A549 (cell line): ENCODE data around the gene CTNNA3. TPM values are rescaled to one million over a fixed set of nuclear protein-coding genes. Genes with fewer than 3 reads are reported as not detected.

Experiments
- ATAC-seq, 2 experiments: fragments of 200-7000 bp in 1 of 2; fragments of >200 bp in 1 of 2; cut with Nextera tagmentation in 1 of 2; cut with Tn5 transposase in 1 of 2; 3 replicates each; pipeline versions ENCODE4 v1.8.0 to v1.9.1; 2018 to 2020; ENCODE audit warnings: mild to moderate bottlenecking in 1 of 2, moderate library complexity in 1 of 2
- CTCF ChIA-PET: fragments of 300-600 bp; sonication (Branson Sonifier 250); formaldehyde crosslinking; extraction: SDS; loops from one replicate; lab custom pipeline; 2021; ENCODE audit warnings: antibody characterized with exemption, inconsistent platforms; lab: Yijun Ruan, JAX
- POLR2A ChIA-PET: fragments of 350-600 bp; formaldehyde crosslinking; extraction: SDS; loops from one replicate; lab custom pipeline; 2021; ENCODE audit warnings: antibody characterized with exemption, inconsistent platforms; lab: Yijun Ruan, JAX
- DNase-seq, 2 experiments: peaks; one replicate each; pipeline versions ENCODE4 v3.0.0 to v3.0.0-alpha.2; 2011 to 2016; ENCODE audit warnings: low read depth in 1 of 2, low spot score in 1 of 2
- FAIRE-seq: peaks from 2 replicates; lab custom pipeline; 2011; peaks lifted over from hg19 to GRCh38; lab: Jason Lieb, UNC
- H3K27ac ChIP-seq, 2 experiments: fragments of >200 bp; sonication (Bioruptor Twin); formaldehyde crosslinking; 3 replicates each; pipeline ENCODE4 v1.5.1; 2016 to 2017
- H3K4me1 ChIP-seq: fragments of >200 bp; sonication (Bioruptor Twin); formaldehyde crosslinking; 3 replicates; pipeline ENCODE4 v1.6.1; 2016
- H3K4me2 ChIP-seq: fragments of >200 bp; sonication (Bioruptor Twin); formaldehyde crosslinking; 3 replicates; pipeline ENCODE4 v1.6.1; 2016
- H3K4me3 ChIP-seq: fragments of >200 bp; sonication (Bioruptor Twin); formaldehyde crosslinking; 3 replicates; pipeline ENCODE4 v1.5.1; 2016
- H3K9me3 ChIP-seq: fragments of >200 bp; sonication (Bioruptor Twin); formaldehyde crosslinking; 3 replicates; pipeline ENCODE4 v1.6.1; 2016
- BHLHE40 ChIP-seq: IDR thresholded peaks from 2 replicates; pipeline ENCODE4 v1.6.1; 2012; ENCODE audit warnings: low read depth, low read length, inconsistent platforms
- CBX2 ChIP-seq: fragments of 200-600 bp; sonication (generic); IDR thresholded peaks from 2 replicates; pipeline ENCODE4 v1.6.1; 2016; ENCODE audit warnings: low read depth, mild to moderate bottlenecking, borderline replicate concordance
- CHD4 ChIP-seq: fragments of 200-600 bp; sonication (generic); IDR thresholded peaks from 2 replicates; pipeline ENCODE4 v1.6.1; 2016; ENCODE audit warnings: antibody characterized with exemption, mild to moderate bottlenecking, borderline replicate concordance
- EP300 ChIP-seq, 2 experiments: fragments of >200 bp; sonication (Bioruptor Twin); formaldehyde crosslinking; IDR thresholded peaks; 2 replicates in 1 of 2; 3 replicates in 1 of 2; pipeline ENCODE4 v1.6.1; 2016 to 2017
- ESRRA ChIP-seq: fragments of 150-350 bp; IDR thresholded peaks from 2 replicates; pipeline ENCODE4 v1.6.1; 2014; ENCODE audit warnings: mild to moderate bottlenecking, low read length, borderline replicate concordance
- FOSL2 ChIP-seq, 2 experiments: fragments of 450-650 bp in 1 of 2; fragments of >200 bp in 1 of 2; sonication (Bioruptor Twin) in 1 of 2; formaldehyde crosslinking; IDR thresholded peaks; 2 replicates each; pipeline versions ENCODE4 v1.5.0 to v1.6.1; 2016 to 2020; ENCODE audit warnings: mild to moderate bottlenecking in 1 of 2, moderate library complexity in 1 of 2
- FOXS1 ChIP-seq: fragments of 250-450 bp; sonication (Bioruptor Pico); IDR thresholded peaks from 2 replicates; pipeline ENCODE4 v1.5.0; 2020; ENCODE audit warnings: mild to moderate bottlenecking, moderate library complexity
- GATA3 ChIP-seq: IDR thresholded peaks from 2 replicates; pipeline ENCODE4 v1.6.1; 2012; ENCODE audit warnings: borderline replicate concordance
- HEYL ChIP-seq: fragments of 250-450 bp; sonication (Bioruptor Pico); IDR thresholded peaks from 2 replicates; pipeline ENCODE4 v1.8.0; 2021; ENCODE audit warnings: mild to moderate bottlenecking, moderate library complexity
- KDM5A ChIP-seq: fragments of 200-600 bp; sonication (generic); IDR thresholded peaks from 2 replicates; pipeline ENCODE4 v1.6.1; 2016; ENCODE audit warnings: antibody characterized with exemption, mild to moderate bottlenecking
- MAX ChIP-seq: IDR thresholded peaks from 2 replicates; pipeline ENCODE4 v1.6.1; 2012
- MAZ ChIP-seq: fragments of 150-350 bp; IDR thresholded peaks from 2 replicates; pipeline ENCODE4 v1.6.1; 2014; ENCODE audit warnings: antibody characterized with exemption, low read depth, low read length, borderline replicate concordance
- MYC ChIP-seq: IDR thresholded peaks from 2 replicates; pipeline ENCODE4 v1.6.1; 2012; ENCODE audit warnings: mild to moderate bottlenecking, inconsistent platforms, low read length, improper control_type of control experiment, borderline replicate concordance
- NFE2L2 ChIP-seq: fragments of 150-350 bp; conservative IDR thresholded peaks from 2 replicates; pipeline ENCODE4 v1.6.1; 2014; ENCODE audit warnings: low read length
- NPAS2 ChIP-seq: fragments of 250-450 bp; sonication (Bioruptor Pico); IDR thresholded peaks from 2 replicates; pipeline ENCODE4 v1.8.0; 2022; ENCODE audit warnings: mild to moderate bottlenecking, moderate library complexity, borderline replicate concordance
- NR3C1 ChIP-seq: fragments of >200 bp; sonication (Bioruptor Twin); formaldehyde crosslinking; IDR thresholded peaks from 3 replicates; pipeline ENCODE4 v1.6.1; 2017
- PHF8 ChIP-seq: fragments of 200-600 bp; sonication (generic); IDR thresholded peaks from 2 replicates; pipeline ENCODE4 v1.6.1; 2016; ENCODE audit warnings: low read depth, mild to moderate bottlenecking, antibody characterized with exemption, moderate library complexity, borderline replicate concordance
- RARB ChIP-seq: fragments of 250-450 bp; sonication (Bioruptor Pico); IDR thresholded peaks from 2 replicates; pipeline ENCODE4 v1.8.0; 2021; ENCODE audit warnings: mild to moderate bottlenecking, moderate library complexity
- RCOR1 ChIP-seq: fragments of 150-350 bp; IDR thresholded peaks from 2 replicates; pipeline ENCODE4 v1.6.1; 2014; ENCODE audit warnings: antibody characterized with exemption, low read length, low read depth
- SREBF2 ChIP-seq: fragments of 450-650 bp; IDR thresholded peaks from 2 replicates; pipeline ENCODE4 v1.6.1; 2014; ENCODE audit warnings: mild to moderate bottlenecking, moderate library complexity
- TP53 ChIP-seq: fragments of 250-450 bp; sonication (Bioruptor Pico); IDR thresholded peaks from 2 replicates; pipeline ENCODE4 v1.5.0; 2021; ENCODE audit warnings: mild to moderate bottlenecking, moderate library complexity
- ZC3H11A ChIP-seq: fragments of 450-650 bp; IDR thresholded peaks from 2 replicates; pipeline ENCODE4 v1.6.1; 2014; ENCODE audit warnings: antibody characterized with exemption, mild to moderate bottlenecking
- WGBS: methylation state at CpG from one replicate; pipeline ENCODE4 v1.1.6; 2017; ENCODE audit errors: missing lambda C conversion rate; 5-methylcytosine and 5-hydroxymethylcytosine counted together
- polyA plus RNA-seq, 4 experiments: library from polyadenylated mRNA; depleted of rRNA in 3 of 4; stranded (reverse); fragments of >200 nt; fragmentation: RNase III in 1 of 4; extraction: RNeasy Plus Mini Kit Qiagen cat#74134 plus additional on column Dnase treatment in 1 of 4; gene quantifications; 2 replicates in 3 of 4; 3 replicates in 1 of 4; pipeline ENCODE4 v1.2.3, GENCODE V29; 2011 to 2017
- TF ChIP-seq, protein P1 (sequence below): fragments of >200 bp; sonication (Bioruptor Twin); formaldehyde crosslinking; IDR thresholded peaks from 3 replicates; pipeline ENCODE4 v1.6.1; 2016
- TF ChIP-seq, protein P2 (sequence below): fragments of 450-650 bp; IDR thresholded peaks from 2 replicates; pipeline ENCODE4 v1.6.1; 2014; ENCODE audit warnings: antibody characterized with exemption
- TF ChIP-seq, protein P3 (sequence below): fragments of >200 bp; sonication (Bioruptor Twin); formaldehyde crosslinking; IDR thresholded peaks from 2 replicates; pipeline ENCODE4 v1.6.1; 2016
- TF ChIP-seq, protein P4 (sequence below): IDR thresholded peaks from 2 replicates; pipeline ENCODE4 v1.6.1; 2012; ENCODE audit warnings: low read depth, borderline replicate concordance

CTNNA3 gene
- polyA plus RNA-seq, 2 of the 4 experiments (the other 2 are of a cell fraction) = not detected

GRCh38 chr10:66246177-66246576 is 1449.8 kb downstream of the CTNNA3 start:
- Histone ChIP-seq H3K4me1 (no peaks in the 10 kb centered on the region), H3K9me3 (no peaks in the 10 kb centered on the region; the same call in 2 of the 3 replicates), H3K4me3 (no peak overlapping the region), H3K4me2 (no peak overlapping the region), H3K27ac (no peak overlapping the region)
- ChIA-PET CTCF (no interaction called here), POLR2A (no interaction called here)
- TF ChIP-seq CBX2 (no peak), EP300 (IDR thresholded peaks at IDR 0.05) (no peak), NR3C1 (no peak), MYC (no peak), SREBF2 (no peak), PHF8 (no peak), CHD4 (no peak), MAZ (no peak), BHLHE40 (no peak), ZC3H11A (no peak), FOSL2 (IDR thresholded peaks at IDR 0.05) (no peak), FOSL2 (CRISPR knock-in tag; IDR thresholded peaks at IDR 0.05) (no peak)
- no CpG with 5 or more reads among the region's 1 CpG for WGBS
- DNase-seq = no peak
- no peak for FAIRE-seq
- no peak for ATAC-seq

DNA sequence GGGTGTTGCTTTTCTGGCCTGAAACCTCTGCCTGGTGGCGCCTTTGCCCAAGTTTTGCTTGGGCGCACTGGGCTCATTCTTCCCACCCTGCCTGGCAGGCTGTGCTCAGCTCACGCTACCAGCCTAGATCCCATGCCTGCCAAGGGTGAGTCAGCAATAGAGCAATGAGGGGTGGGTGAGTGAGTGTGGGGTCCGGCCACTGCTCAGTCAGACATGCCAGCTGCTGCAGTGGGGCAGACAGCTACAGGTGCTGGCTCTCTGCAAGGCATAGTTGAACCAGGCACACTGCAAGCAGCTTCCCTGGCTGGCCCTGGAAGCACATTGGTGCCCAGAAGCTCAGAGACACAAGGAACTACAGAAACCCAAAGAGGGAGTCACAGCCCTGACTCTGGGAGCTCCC is 1451.0 kb downstream of the CTNNA3 start:
- no peak for FAIRE-seq
- Histone ChIP-seq H3K4me1 (no peaks in the 10 kb centered on the region), H3K4me2 (no peak overlapping the region), H3K9me3 (no peaks in the 10 kb centered on the region; the same call in 2 of the 3 replicates), H3K4me3 (no peak overlapping the region), H3K27ac (no peak overlapping the region)
- 80% methylated on average over 3 of the region's 4 CpGs for WGBS
- TF ChIP-seq HEYL (CRISPR knock-in tag) (no peak), RARB (CRISPR knock-in tag) (no peak)
- no peak for DNase-seq
- no peak for ATAC-seq
- ChIA-PET POLR2A (no interaction called here), CTCF (no interaction called here)

- DNase-seq (no peak), FAIRE-seq (no peak), ATAC-seq (no peak)
- WGBS = 0% methylated on average over 1 of the region's 1 CpG
- H3K4me2 ChIP-seq = no peak overlapping the region
- TF ChIP-seq MAZ = no peak
- TF ChIP-seq MAX = no peak
- no peak for TF ChIP-seq GATA3
- TF ChIP-seq FOXS1 (CRISPR knock-in tag) = no peak
- no peak for TF ChIP-seq NPAS2 (CRISPR knock-in tag)
- no peak overlapping the region for H3K27ac ChIP-seq
- ChIA-PET CTCF (no interaction called here), POLR2A (no interaction called here)
- no peaks in the 10 kb centered on the region for H3K4me1 ChIP-seq
- H3K9me3 ChIP-seq = no peaks in the 10 kb centered on the region; the same call in 2 of the 3 replicates
- no peak overlapping the region for H3K4me3 ChIP-seq
Observed at GRCh38 chr10:66242885-66243284, 1453.1 kb downstream of the CTNNA3 start.

DNA sequence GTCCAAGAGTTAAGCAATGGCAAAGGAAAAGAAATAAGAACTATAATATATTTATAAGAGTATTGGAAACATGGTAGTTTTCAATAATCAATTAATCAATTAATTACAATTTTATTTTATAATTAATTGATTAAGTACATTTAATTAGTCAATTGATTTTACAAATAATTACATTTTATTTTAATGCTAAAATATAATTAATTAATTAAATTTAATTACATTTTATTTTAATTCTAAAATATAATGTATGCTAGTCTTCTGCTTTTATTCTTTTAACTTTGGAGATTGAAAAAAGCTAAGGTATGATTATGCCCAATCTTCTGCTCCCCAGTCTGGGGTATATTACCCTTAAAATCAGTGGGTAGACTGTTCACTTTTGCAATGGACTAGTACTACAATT is 1456.9 kb downstream of the CTNNA3 start:
- Histone ChIP-seq H3K4me3 (no peak overlapping the region), H3K27ac (no peak overlapping the region), H3K4me2 (no peak overlapping the region), H3K4me1 (no peaks in the 10 kb centered on the region), H3K9me3 (no peaks in the 10 kb centered on the region)
- ChIA-PET CTCF (no interaction called here), POLR2A (no interaction called here)
- no peak for TF ChIP-seq KDM5A
- TF ChIP-seq MYC = no peak
- no peak for TF ChIP-seq RARB (CRISPR knock-in tag)
- TF ChIP-seq, protein P1, sequence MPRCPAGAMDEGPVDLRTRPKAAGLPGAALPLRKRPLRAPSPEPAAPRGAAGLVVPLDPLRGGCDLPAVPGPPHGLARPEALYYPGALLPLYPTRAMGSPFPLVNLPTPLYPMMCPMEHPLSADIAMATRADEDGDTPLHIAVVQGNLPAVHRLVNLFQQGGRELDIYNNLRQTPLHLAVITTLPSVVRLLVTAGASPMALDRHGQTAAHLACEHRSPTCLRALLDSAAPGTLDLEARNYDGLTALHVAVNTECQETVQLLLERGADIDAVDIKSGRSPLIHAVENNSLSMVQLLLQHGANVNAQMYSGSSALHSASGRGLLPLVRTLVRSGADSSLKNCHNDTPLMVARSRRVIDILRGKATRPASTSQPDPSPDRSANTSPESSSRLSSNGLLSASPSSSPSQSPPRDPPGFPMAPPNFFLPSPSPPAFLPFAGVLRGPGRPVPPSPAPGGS = no peak
- TF ChIP-seq TP53 (CRISPR knock-in tag) = no peak
- TF ChIP-seq GATA3 = no peak
- TF ChIP-seq, protein P2, sequence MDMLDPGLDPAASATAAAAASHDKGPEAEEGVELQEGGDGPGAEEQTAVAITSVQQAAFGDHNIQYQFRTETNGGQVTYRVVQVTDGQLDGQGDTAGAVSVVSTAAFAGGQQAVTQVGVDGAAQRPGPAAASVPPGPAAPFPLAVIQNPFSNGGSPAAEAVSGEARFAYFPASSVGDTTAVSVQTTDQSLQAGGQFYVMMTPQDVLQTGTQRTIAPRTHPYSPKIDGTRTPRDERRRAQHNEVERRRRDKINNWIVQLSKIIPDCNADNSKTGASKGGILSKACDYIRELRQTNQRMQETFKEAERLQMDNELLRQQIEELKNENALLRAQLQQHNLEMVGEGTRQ = no peak
- TF ChIP-seq, protein P3, sequence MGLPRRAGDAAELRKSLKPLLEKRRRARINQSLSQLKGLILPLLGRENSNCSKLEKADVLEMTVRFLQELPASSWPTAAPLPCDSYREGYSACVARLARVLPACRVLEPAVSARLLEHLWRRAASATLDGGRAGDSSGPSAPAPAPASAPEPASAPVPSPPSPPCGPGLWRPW = no peak
- TF ChIP-seq, protein P4, sequence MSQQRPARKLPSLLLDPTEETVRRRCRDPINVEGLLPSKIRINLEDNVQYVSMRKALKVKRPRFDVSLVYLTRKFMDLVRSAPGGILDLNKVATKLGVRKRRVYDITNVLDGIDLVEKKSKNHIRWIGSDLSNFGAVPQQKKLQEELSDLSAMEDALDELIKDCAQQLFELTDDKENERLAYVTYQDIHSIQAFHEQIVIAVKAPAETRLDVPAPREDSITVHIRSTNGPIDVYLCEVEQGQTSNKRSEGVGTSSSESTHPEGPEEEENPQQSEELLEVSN = no peak
- TF ChIP-seq RCOR1 = no peak
- TF ChIP-seq BHLHE40 = no peak
- TF ChIP-seq NFE2L2 = no peak
- TF ChIP-seq ZC3H11A = no peak
- TF ChIP-seq ESRRA = no peak
- no peak for TF ChIP-seq NPAS2 (CRISPR knock-in tag)
- no peak for TF ChIP-seq CBX2
- ATAC-seq (no peak), DNase-seq (no peak), FAIRE-seq (no peak)
